ENCODE measurements around the gene KATNB1. TPM values are rescaled to one million over a fixed set of nuclear protein-coding genes. Genes with fewer than 3 reads are reported as not detected.
"Not testable (repeated sequence)": the region's sequence is repeated elsewhere in the genome, so short reads cannot be mapped to it uniquely, and the experiment has no call there.

The KATNB1 gene
- polyA plus RNA-seq, 1 of the 3 experiments (the other 2 are of a cell fraction), result 43.7 TPM

GRCh38 chr16:57781741-57782606, 46.4 kb downstream of the KATNB1 start:
- Histone ChIP-seq H3K79me2 (ENCODE audit: insufficient read depth) (peaks cover 32% of the 10 kb centered on the region), H4K20me1 (ENCODE audit: insufficient read depth) (0 out of 2 replicates have a peak, but pooled peaks cover 17% of the 10 kb centered on the region), H3F3A (replicated peaks; ENCODE audit: insufficient read depth) (no peaks in the 10 kb centered on the region), H3K4me1 (ENCODE audit: control insufficient read depth in 1 of 2, insufficient read depth in 2 of 2, low read depth in 1 of 2, low read length in 1 of 2) (no peaks in the 10 kb centered on the region), H3K9me3 (no peaks in the 10 kb centered on the region), H2AFZ (ENCODE audit: low read depth) (no peak overlapping the region), H3K4me2 (no peak overlapping the region), H3K9me2 (no peaks in the 10 kb centered on the region), H3K9ac (no peak overlapping the region), H3K27me3 (ENCODE audit: insufficient read depth) (no peaks in the 10 kb centered on the region), H3K36me3 (replicated peaks in 1 of 2; ENCODE audit: control insufficient read depth in 1 of 2, insufficient read depth in 2 of 2, low read length in 1 of 2) (peaks cover 8 to 9% of the 10 kb centered on the region in 2 experiments), H3K27ac (ENCODE audit: low read depth in 2 of 2, low read length in 1 of 2) (no peak overlapping the region), H3K4me3 (ENCODE audit: low read depth in 2 of 2, low read length in 1 of 2) (no peak overlapping the region)
- ChIA-PET CTCF (interaction anchor here (0.8 to 2.1 kb wide), 5 partner anchors 8 to 219 kb away, joined by 3 to 7 read pairs (median 4); partner anchors contain the start of gene USB1), POLR2A (no interaction called here)
- over 99% methylated on average over 8 of the region's 10 CpGs for WGBS (ENCODE audit: low lambda C conversion rate)
- DNase-seq, result no peak
- TF ChIP-seq ZBTB33 (IDR thresholded peaks at IDR 0.05; ENCODE audit: borderline replicate concordance, low read depth), result no peak
- no peak for TF ChIP-seq USF2 (IDR thresholded peaks at IDR 0.05; ENCODE audit: borderline replicate concordance, low read depth, low read length)
- TF ChIP-seq RFX5 (IDR thresholded peaks at IDR 0.05; ENCODE audit: low read length), result no peak
- no peak for TF ChIP-seq RAD21 (IDR thresholded peaks at IDR 0.05; ENCODE audit: low read length)
- no peak for TF ChIP-seq FOSL2 (IDR thresholded peaks at IDR 0.05; ENCODE audit: borderline replicate concordance, low read depth)
- TF ChIP-seq PBX3 (IDR thresholded peaks at IDR 0.05), result no peak
- no peak for TF ChIP-seq GATA2 (CRISPR knock-in tag; IDR thresholded peaks at IDR 0.05)
- TF ChIP-seq FOXJ3 (CRISPR knock-in tag; IDR thresholded peaks at IDR 0.05), result no peak
- no peak for TF ChIP-seq SIN3A (IDR thresholded peaks at IDR 0.05; ENCODE audit: borderline replicate concordance, low read depth, low read length)
- TF ChIP-seq CHD2 (IDR thresholded peaks at IDR 0.05; ENCODE audit: low read length, partially characterized antibody), result no peak

GRCh38 chr16:57782607-57783055, 47.1 kb downstream of the KATNB1 start:
- CTCF ChIA-PET, result interaction anchor here (0.8 to 2.1 kb wide), 4 partner anchors 8 to 25 kb away, joined by 3 to 7 read pairs (median 4); no protein-coding TSS in a partner anchor
- H4K20me1 ChIP-seq (ENCODE audit: insufficient read depth), result 0 out of 2 replicates have a peak, but pooled peaks cover 17% of the 10 kb centered on the region

More at GRCh38 chr16:57782607-57783055, 47.1 kb downstream of the KATNB1 start:
- H3K27me3 ChIP-seq (ENCODE audit: insufficient read depth); POLR2A ChIA-PET; H3K9me3 ChIP-seq; H3K9ac ChIP-seq; H3K27ac ChIP-seq (ENCODE audit: low read depth in 2 of 2, low read length in 1 of 2); DNase-seq; H3K9me2 ChIP-seq; H3F3A ChIP-seq (replicated peaks; ENCODE audit: insufficient read depth); H3K4me1 ChIP-seq (ENCODE audit: control insufficient read depth in 1 of 2, insufficient read depth in 2 of 2, low read depth in 1 of 2, low read length in 1 of 2); H3K4me3 ChIP-seq (ENCODE audit: low read depth in 2 of 2, low read length in 1 of 2); H3K4me2 ChIP-seq; H2AFZ ChIP-seq (ENCODE audit: low read depth): not testable (repeated sequence)
- WGBS (ENCODE audit: low lambda C conversion rate), result 97% methylated on average over 11 of the region's 11 CpGs
- H3K79me2 ChIP-seq (ENCODE audit: insufficient read depth), result peaks cover 32% of the 10 kb centered on the region
- H3K36me3 ChIP-seq (replicated peaks in 1 of 2; ENCODE audit: control insufficient read depth in 1 of 2, insufficient read depth in 2 of 2, low read length in 1 of 2), result peaks cover 5 to 12% of the 10 kb centered on the region in 2 experiments
